ENCODE measurements around the gene MAD2L1. TPM values are rescaled to one million over a fixed set of nuclear protein-coding genes. Genes with fewer than 3 reads are reported as not detected.

MAD2L1 gene
- total RNA-seq, 1 experiment from 2014 or later: 76.6 TPM

DNA sequence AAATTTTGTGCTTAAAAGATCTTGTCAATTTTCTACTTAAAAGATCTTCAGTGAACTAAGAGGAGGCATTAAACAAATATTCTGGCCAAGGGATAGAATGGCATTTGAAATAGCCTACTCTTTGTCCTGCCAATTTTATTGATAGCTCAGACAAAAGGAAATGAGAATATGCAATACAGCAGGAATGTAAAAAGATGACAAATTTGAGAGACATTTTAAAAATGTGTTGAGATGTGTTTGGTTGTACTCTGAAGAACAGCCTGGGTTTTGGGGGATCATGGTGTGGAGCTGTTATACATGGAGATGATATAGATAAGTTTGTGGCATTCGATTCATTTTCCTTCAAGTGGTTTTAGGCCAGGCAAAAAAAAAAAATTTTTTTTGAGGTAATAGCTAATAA, 11.6 kb upstream of the MAD2L1 start:
- ATAC-seq (no peak), DNase-seq (no peak)
- H3K79me2 ChIP-seq (ENCODE audit: low read length): no peaks in the 10 kb centered on the region
- no peaks in the 10 kb centered on the region for H3K27me3 ChIP-seq (ENCODE audit: low read length)
- no peaks in the 10 kb centered on the region for H3K9me3 ChIP-seq (ENCODE audit: low read length)
- TF ChIP-seq EZH2 (IDR thresholded peaks at IDR 0.05; ENCODE audit: low read length, unreplicated experiment) (no peak), EZH2phosphoT487 (IDR thresholded peaks at IDR 0.05; ENCODE audit: borderline replicate concordance, low read length) (no peak)
- no peak overlapping the region for H3K4me2 ChIP-seq (ENCODE audit: low read length)
- H4K20me1 ChIP-seq (ENCODE audit: low read length): no peaks in the 10 kb centered on the region
- H3K9ac ChIP-seq (ENCODE audit: low read length): no peak overlapping the region
- ChIA-PET POLR2A (ENCODE audit: unreplicated experiment) (no interaction called here), CTCF (no interaction called here)
- H2AFZ ChIP-seq (ENCODE audit: low read length): no peak overlapping the region
- H3K4me3 ChIP-seq (ENCODE audit: low read length): no peak overlapping the region
- H3K9me2 ChIP-seq (replicated peaks; ENCODE audit: low read length): no peaks in the 10 kb centered on the region
- 0 out of 2 replicates have a peak, but pooled peaks cover 3% of the 10 kb centered on the region for H3K4me1 ChIP-seq (ENCODE audit: insufficient read depth, low read length)
- no peaks in the 10 kb centered on the region for H3F3A ChIP-seq (ENCODE audit: low read length, unreplicated experiment)
- intact Hi-C loops (cut with micrococcal nuclease): loop anchor here (10.0 kb wide), 1 partner anchor 167 kb away; no protein-coding TSS in a partner anchor
- BruUV-seq (replicated peaks): no TSS peak
- H3K36me3 ChIP-seq (ENCODE audit: low read depth, low read length): no peaks in the 10 kb centered on the region
- H3K27ac ChIP-seq (ENCODE audit: low read length): no peak overlapping the region

DNA sequence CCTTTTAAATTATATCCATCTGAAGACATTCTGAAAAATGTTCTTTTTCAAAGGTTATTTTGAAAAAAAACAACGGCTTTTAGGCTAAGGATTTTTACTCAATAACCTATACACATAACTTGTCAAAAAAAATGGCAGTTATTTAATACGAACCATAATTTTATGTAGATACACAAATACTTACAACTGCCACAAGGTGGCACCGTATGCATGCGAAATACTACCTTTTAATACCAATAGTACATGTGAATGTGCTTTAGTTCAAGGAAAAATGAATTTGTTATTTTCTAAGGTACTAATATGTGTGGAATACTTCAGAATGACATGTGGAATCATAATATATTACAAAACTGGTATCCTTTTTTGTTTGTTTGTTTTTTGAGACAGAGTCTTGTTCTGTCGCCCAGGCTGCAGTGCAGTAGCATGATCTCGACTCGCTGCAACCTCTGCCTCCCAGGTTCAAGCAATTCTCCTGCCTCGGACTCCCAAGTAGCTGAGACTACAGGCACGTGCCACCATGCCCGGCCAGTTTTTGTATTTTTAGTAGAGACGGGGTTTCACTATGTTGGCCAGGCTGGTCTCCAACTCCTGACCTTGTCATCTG, 4.6 kb upstream of the MAD2L1 start:
- intact Hi-C loops (cut with micrococcal nuclease): loop anchor here (2.0 to 10.0 kb wide), 5 partner anchors 86 to 1181 kb away; no protein-coding TSS in a partner anchor
- H3K27me3 ChIP-seq (ENCODE audit: low read length): no peaks in the 10 kb centered on the region
- CTCF ChIA-PET: no interaction called here
- H3K79me2 ChIP-seq (ENCODE audit: low read length): peaks cover 12% of the 10 kb centered on the region
- H2AFZ ChIP-seq (ENCODE audit: low read length): no peak overlapping the region
- peaks cover 18% of the 10 kb centered on the region for H3K4me1 ChIP-seq (ENCODE audit: insufficient read depth, low read length)
- BruUV-seq (replicated peaks): no TSS peak
- no peak for TF ChIP-seq EZH2 (IDR thresholded peaks at IDR 0.05; ENCODE audit: low read length, unreplicated experiment)
- TF ChIP-seq, protein P1, sequence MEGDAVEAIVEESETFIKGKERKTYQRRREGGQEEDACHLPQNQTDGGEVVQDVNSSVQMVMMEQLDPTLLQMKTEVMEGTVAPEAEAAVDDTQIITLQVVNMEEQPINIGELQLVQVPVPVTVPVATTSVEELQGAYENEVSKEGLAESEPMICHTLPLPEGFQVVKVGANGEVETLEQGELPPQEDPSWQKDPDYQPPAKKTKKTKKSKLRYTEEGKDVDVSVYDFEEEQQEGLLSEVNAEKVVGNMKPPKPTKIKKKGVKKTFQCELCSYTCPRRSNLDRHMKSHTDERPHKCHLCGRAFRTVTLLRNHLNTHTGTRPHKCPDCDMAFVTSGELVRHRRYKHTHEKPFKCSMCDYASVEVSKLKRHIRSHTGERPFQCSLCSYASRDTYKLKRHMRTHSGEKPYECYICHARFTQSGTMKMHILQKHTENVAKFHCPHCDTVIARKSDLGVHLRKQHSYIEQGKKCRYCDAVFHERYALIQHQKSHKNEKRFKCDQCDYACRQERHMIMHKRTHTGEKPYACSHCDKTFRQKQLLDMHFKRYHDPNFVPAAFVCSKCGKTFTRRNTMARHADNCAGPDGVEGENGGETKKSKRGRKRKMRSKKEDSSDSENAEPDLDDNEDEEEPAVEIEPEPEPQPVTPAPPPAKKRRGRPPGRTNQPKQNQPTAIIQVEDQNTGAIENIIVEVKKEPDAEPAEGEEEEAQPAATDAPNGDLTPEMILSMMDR (conservative IDR thresholded peaks at IDR 0.05; ENCODE audit: low read depth, low read length): peak; percentile 73
- no peak overlapping the region for H3K27ac ChIP-seq (ENCODE audit: low read length)
- H3K9me3 ChIP-seq (ENCODE audit: low read length): no peaks in the 10 kb centered on the region
- no peaks in the 10 kb centered on the region for H3F3A ChIP-seq (ENCODE audit: low read length, unreplicated experiment)
- no peaks in the 10 kb centered on the region for H3K36me3 ChIP-seq (ENCODE audit: low read depth, low read length)
- ATAC-seq: no peak
- H3K9me2 ChIP-seq (replicated peaks; ENCODE audit: low read length): no peaks in the 10 kb centered on the region
- no peak overlapping the region for H3K4me3 ChIP-seq (ENCODE audit: low read length)
- H3K4me2 ChIP-seq (ENCODE audit: low read length): no peak overlapping the region
- H4K20me1 ChIP-seq (ENCODE audit: low read length): no peaks in the 10 kb centered on the region
- DNase-seq: peak; percentile 70
- H3K9ac ChIP-seq (ENCODE audit: low read length): no peak overlapping the region
- POLR2A ChIA-PET (ENCODE audit: unreplicated experiment): no interaction called here

DNA sequence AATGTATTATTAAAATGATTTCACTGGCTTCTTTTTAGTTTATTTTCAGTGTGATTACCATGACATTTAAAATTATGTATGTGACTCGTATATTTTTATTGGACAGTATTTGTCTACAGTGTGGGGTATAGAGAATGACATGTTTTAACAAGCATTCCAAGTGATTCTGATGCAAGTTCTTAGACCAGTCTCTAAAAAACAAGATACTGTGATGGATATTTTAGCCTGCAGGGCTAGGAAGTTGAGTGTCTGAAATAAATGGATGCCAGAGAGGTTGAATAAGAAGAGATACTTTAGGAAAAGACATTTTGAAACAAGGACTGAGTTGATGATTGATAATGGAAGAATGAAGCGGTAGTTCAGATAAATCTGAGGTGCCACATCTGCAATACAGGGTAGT, 3.5 kb upstream of the MAD2L1 start:
- peaks cover 18% of the 10 kb centered on the region for H3K4me1 ChIP-seq (ENCODE audit: insufficient read depth, low read length)
- H2AFZ ChIP-seq (ENCODE audit: low read length): no peak overlapping the region
- no peak for ATAC-seq
- H3K9me2 ChIP-seq (replicated peaks; ENCODE audit: low read length): no peaks in the 10 kb centered on the region
- peaks cover 23% of the 10 kb centered on the region for H3K79me2 ChIP-seq (ENCODE audit: low read length)
- no peak for DNase-seq
- H3K4me3 ChIP-seq (ENCODE audit: low read length): no peak overlapping the region
- no peak overlapping the region for H3K9ac ChIP-seq (ENCODE audit: low read length)
- 0 out of 2 replicates have a peak, but pooled peaks cover 4% of the 10 kb centered on the region for H4K20me1 ChIP-seq (ENCODE audit: low read length)
- intact Hi-C loops (cut with micrococcal nuclease): loop anchor here (2.0 to 10.0 kb wide), 5 partner anchors 87 to 1182 kb away; no protein-coding TSS in a partner anchor
- H3K4me2 ChIP-seq (ENCODE audit: low read length): no peak overlapping the region
- ChIA-PET CTCF (no interaction called here), POLR2A (ENCODE audit: unreplicated experiment) (no interaction called here)
- no peaks in the 10 kb centered on the region for H3K36me3 ChIP-seq (ENCODE audit: low read depth, low read length)
- H3K27me3 ChIP-seq (ENCODE audit: low read length): no peaks in the 10 kb centered on the region
- TF ChIP-seq, protein P1 (conservative IDR thresholded peaks at IDR 0.05; ENCODE audit: low read depth, low read length): no peak
- TF ChIP-seq EZH2phosphoT487 (IDR thresholded peaks at IDR 0.05; ENCODE audit: borderline replicate concordance, low read length): no peak
- no peak for TF ChIP-seq EZH2 (IDR thresholded peaks at IDR 0.05; ENCODE audit: low read length, unreplicated experiment)
- H3K9me3 ChIP-seq (ENCODE audit: low read length): no peaks in the 10 kb centered on the region
- H3K27ac ChIP-seq (ENCODE audit: low read length): no peak overlapping the region
- no peaks in the 10 kb centered on the region for H3F3A ChIP-seq (ENCODE audit: low read length, unreplicated experiment)
- no TSS peak for BruUV-seq (replicated peaks)
